SU-DHL-6 (cell line): ENCODE data around the gene TMEM218.

Source experiments
- H2AFZ ChIP-seq: fragments of 200-600 bp; sonication (generic); 2 replicates; pipeline ENCODE4 v1.6.1; 2014; ENCODE audit warnings: low read depth, mild to moderate bottlenecking, moderate library complexity, mixed read lengths, antibody characterized with exemption, low read length; ENCODE audit not compliant: severe bottlenecking
- H3F3A ChIP-seq: fragments of 200-600 bp; shearing (Covaris generic); 2 replicates; pipeline ENCODE4 v1.6.0; 2016; ENCODE audit warnings: antibody characterized with exemption, mild to moderate bottlenecking; ENCODE audit not compliant: insufficient read depth
- H3K27ac ChIP-seq: fragments of 200-600 bp; sonication (generic); 2 replicates; pipeline ENCODE4 v1.5.1; 2016; ENCODE audit warnings: low read depth, mild to moderate bottlenecking, low read length, moderate library complexity, mixed read lengths
- H3K27me3 ChIP-seq: fragments of 200-600 bp; sonication (generic), shearing (Covaris generic); 2 replicates; pipeline ENCODE4 v1.6.0; 2014; ENCODE audit warnings: mild to moderate bottlenecking, low read length
- H3K36me3 ChIP-seq: fragments of 200-600 bp; sonication (generic); 2 replicates; pipeline ENCODE4 v1.6.1; 2014; ENCODE audit warnings: mild to moderate bottlenecking, low read length, mixed read lengths
- H3K4me2 ChIP-seq: fragments of 300-600, 200-600 bp; shearing (Covaris generic), sonication (generic); 2 replicates; pipeline ENCODE4 v1.6.0; 2014; ENCODE audit warnings: low read length, low read depth, mild to moderate bottlenecking; ENCODE audit not compliant: poor library complexity, severe bottlenecking
- H3K4me3 ChIP-seq: fragments of 200-600 bp; sonication (generic); 2 replicates; pipeline ENCODE4 v1.5.1; 2014; ENCODE audit warnings: antibody characterized with exemption, low read length, mild to moderate bottlenecking, mixed read lengths; ENCODE audit not compliant: insufficient read depth, poor library complexity, severe bottlenecking
- H3K79me2 ChIP-seq: fragments of 200-600 bp; sonication (generic); 2 replicates; pipeline ENCODE4 v1.6.1; 2014; ENCODE audit warnings: mild to moderate bottlenecking, low read length, moderate library complexity; ENCODE audit not compliant: insufficient read depth
- H3K9ac ChIP-seq: fragments of 200-600 bp; sonication (generic); 2 replicates; pipeline ENCODE4 v1.7.0; 2014; ENCODE audit warnings: mild to moderate bottlenecking, low read length
- H3K9me2 ChIP-seq: fragments of 200-600 bp; sonication (generic); replicated peaks from 2 replicates; pipeline ENCODE4 v1.6.1; 2014; ENCODE audit warnings: low read length; ENCODE audit not compliant: insufficient read depth
- H3K9me3 ChIP-seq: fragments of 200-600 bp; sonication (generic); 2 replicates; pipeline ENCODE4 v1.6.1; 2014; ENCODE audit warnings: low read length, mixed read lengths; ENCODE audit not compliant: insufficient read depth
- H4K20me1 ChIP-seq: fragments of 200-600 bp; sonication (generic); 2 replicates; pipeline ENCODE4 v1.6.1; 2014; ENCODE audit warnings: low read depth, mild to moderate bottlenecking, antibody characterized with exemption, low read length, moderate library complexity, mixed read lengths
- CTCF ChIP-seq: fragments of 200-600 bp; sonication (generic); IDR thresholded peaks from one replicate; pipeline ENCODE4 v1.5.1; 2017; ENCODE audit warnings: antibody characterized with exemption, mild to moderate bottlenecking, low read length, moderate library complexity; ENCODE audit not compliant: insufficient read depth, poor library complexity, severe bottlenecking
- EZH2phosphoT487 ChIP-seq: fragments of 200-600 bp; sonication (generic), shearing (Covaris generic); conservative IDR thresholded peaks from 2 replicates; pipeline ENCODE4 v1.6.1; 2018; ENCODE audit warnings: mild to moderate bottlenecking, antibody characterized with exemption, low read length, moderate library complexity, mixed read lengths

The TMEM218 gene

GRCh38 chr11:125084761-125085231 is 26.6 kb downstream of the TMEM218 start:
- Histone ChIP-seq H3K9ac (no peak overlapping the region), H4K20me1 (no peaks in the 10 kb centered on the region), H3K27me3 (no peaks in the 10 kb centered on the region), H3K9me3 (no peaks in the 10 kb centered on the region), H3K27ac (no peak overlapping the region), H3K36me3 (no peaks in the 10 kb centered on the region), H2AFZ (no peak overlapping the region), H3K9me2 (no peaks in the 10 kb centered on the region), H3K79me2 (no peaks in the 10 kb centered on the region), H3K4me2 (no peak overlapping the region), H3K4me3 (no peak overlapping the region), H3F3A (no peaks in the 10 kb centered on the region)
- no peak for TF ChIP-seq CTCF
- no peak for TF ChIP-seq EZH2phosphoT487

GRCh38 chr11:125084057-125084416 is 27.4 kb downstream of the TMEM218 start:
- H3K36me3 ChIP-seq: no peaks in the 10 kb centered on the region
- H2AFZ ChIP-seq: no peak overlapping the region
- H3K9ac ChIP-seq: no peak overlapping the region
- H3K4me2 ChIP-seq: no peak overlapping the region
- H3K27me3 ChIP-seq: no peaks in the 10 kb centered on the region
- no peaks in the 10 kb centered on the region for H3K9me2 ChIP-seq
- no peak overlapping the region for H3K27ac ChIP-seq
- H4K20me1 ChIP-seq: no peaks in the 10 kb centered on the region
- TF ChIP-seq EZH2phosphoT487: no peak
- TF ChIP-seq CTCF: no peak
- H3K9me3 ChIP-seq: no peaks in the 10 kb centered on the region
- no peak overlapping the region for H3K4me3 ChIP-seq
- no peaks in the 10 kb centered on the region for H3F3A ChIP-seq
- no peaks in the 10 kb centered on the region for H3K79me2 ChIP-seq

GRCh38 chr11:125083312-125084056 is 27.9 kb downstream of the TMEM218 start:
- TF ChIP-seq CTCF: no peak
- no peak for TF ChIP-seq EZH2phosphoT487
- H3K27me3 ChIP-seq: no peaks in the 10 kb centered on the region
- H3K4me3 ChIP-seq: no peak overlapping the region
- H4K20me1 ChIP-seq: no peaks in the 10 kb centered on the region
- no peaks in the 10 kb centered on the region for H3K79me2 ChIP-seq
- H3K27ac ChIP-seq: no peak overlapping the region
- no peaks in the 10 kb centered on the region for H3K36me3 ChIP-seq
- no peak overlapping the region for H3K9ac ChIP-seq
- H3K4me2 ChIP-seq: no peak overlapping the region
- no peaks in the 10 kb centered on the region for H3K9me2 ChIP-seq
- H3F3A ChIP-seq: no peaks in the 10 kb centered on the region
- no peaks in the 10 kb centered on the region for H3K9me3 ChIP-seq
- H2AFZ ChIP-seq: no peak overlapping the region
